ENCODE measurements around the gene ERMARD. TPM values are rescaled to one million over a fixed set of nuclear protein-coding genes. Genes with fewer than 3 reads are reported as not detected.

ERMARD gene
- total RNA-seq, 1 donor from 2014 or later: 34.2 TPM

DNA sequence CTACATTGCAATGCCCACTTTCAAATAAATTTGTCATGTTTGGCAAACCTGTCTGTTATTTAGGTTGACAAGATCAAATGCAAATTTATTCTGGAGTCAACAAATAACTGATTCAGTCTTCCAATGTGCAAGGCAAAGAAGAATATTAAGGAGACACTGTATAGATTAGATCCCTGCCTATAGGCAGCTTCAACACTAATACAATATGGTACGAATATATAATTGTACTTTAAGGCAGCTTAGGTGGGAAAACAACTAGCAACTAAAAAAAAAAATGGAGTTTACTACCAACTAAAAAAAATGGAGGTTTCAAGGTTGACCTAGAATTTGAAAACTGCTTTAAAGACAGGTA, 25.4 kb upstream of the ERMARD start:
- H3K4me3 ChIP-seq (ENCODE audit: low read depth, low read length): no peak overlapping the region
- TF ChIP-seq, protein P1, sequence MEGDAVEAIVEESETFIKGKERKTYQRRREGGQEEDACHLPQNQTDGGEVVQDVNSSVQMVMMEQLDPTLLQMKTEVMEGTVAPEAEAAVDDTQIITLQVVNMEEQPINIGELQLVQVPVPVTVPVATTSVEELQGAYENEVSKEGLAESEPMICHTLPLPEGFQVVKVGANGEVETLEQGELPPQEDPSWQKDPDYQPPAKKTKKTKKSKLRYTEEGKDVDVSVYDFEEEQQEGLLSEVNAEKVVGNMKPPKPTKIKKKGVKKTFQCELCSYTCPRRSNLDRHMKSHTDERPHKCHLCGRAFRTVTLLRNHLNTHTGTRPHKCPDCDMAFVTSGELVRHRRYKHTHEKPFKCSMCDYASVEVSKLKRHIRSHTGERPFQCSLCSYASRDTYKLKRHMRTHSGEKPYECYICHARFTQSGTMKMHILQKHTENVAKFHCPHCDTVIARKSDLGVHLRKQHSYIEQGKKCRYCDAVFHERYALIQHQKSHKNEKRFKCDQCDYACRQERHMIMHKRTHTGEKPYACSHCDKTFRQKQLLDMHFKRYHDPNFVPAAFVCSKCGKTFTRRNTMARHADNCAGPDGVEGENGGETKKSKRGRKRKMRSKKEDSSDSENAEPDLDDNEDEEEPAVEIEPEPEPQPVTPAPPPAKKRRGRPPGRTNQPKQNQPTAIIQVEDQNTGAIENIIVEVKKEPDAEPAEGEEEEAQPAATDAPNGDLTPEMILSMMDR (IDR thresholded peaks at IDR 0.05; ENCODE audit: insufficient read depth, low read length, poor library complexity, severe bottlenecking): no peak
- H3K36me3 ChIP-seq (ENCODE audit: control insufficient read depth, insufficient read depth, low read length): no peaks in the 10 kb centered on the region
- no peaks in the 10 kb centered on the region for H3K27me3 ChIP-seq (ENCODE audit: control insufficient read depth, insufficient read depth, low read length)
- DNase-seq (ENCODE audit: low read depth): no peak

DNA sequence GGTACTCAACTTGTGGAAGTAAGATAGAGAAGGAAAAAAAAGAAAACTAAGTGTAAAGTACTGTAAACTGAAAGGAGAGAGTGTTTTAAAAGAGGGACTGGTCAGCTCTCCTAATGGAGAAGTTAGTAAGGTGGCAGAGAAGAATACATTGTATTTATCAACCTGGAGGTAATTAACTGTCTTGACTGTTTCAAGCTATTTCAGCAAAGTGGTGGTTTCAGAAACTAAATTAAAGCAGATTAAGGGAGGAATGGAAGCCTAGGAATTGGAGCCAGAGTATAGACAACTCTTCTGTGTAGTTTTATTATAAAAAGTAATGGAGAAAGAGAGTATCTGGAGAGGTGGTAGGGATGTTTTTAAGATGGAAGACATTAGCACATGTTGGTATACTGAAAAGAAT, 24.5 kb upstream of the ERMARD start:
- Histone ChIP-seq H3K36me3 (ENCODE audit: control insufficient read depth, insufficient read depth, low read length) (no peaks in the 10 kb centered on the region), H3K27me3 (ENCODE audit: control insufficient read depth, insufficient read depth, low read length) (no peaks in the 10 kb centered on the region), H3K4me3 (ENCODE audit: low read depth, low read length) (no peak overlapping the region)
- no peak for DNase-seq (ENCODE audit: low read depth)
- TF ChIP-seq, protein P1 (IDR thresholded peaks at IDR 0.05; ENCODE audit: insufficient read depth, low read length, poor library complexity, severe bottlenecking): no peak

DNA sequence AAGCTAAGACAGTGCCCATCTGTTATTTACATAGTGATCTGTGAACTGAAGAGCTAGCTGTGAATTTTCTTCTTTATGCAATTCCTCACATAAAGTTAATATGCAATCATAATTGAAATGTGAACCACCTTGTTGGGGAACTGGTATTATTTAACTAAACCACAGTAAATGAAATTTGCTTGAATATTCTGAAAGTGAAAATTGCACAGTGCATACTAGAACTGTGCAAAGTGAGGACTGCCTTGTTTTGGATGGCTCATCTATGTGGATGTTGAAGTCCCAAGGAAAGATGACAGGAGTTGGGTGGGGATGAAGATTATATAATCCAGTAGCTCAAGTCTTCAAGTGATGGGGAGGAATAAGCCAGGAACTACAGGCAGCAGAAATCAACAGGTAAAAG, 21.5 kb upstream of the ERMARD start:
- Histone ChIP-seq H3K36me3 (ENCODE audit: control insufficient read depth, insufficient read depth, low read length) (no peaks in the 10 kb centered on the region), H3K4me3 (ENCODE audit: low read depth, low read length) (no peak overlapping the region), H3K27me3 (ENCODE audit: control insufficient read depth, insufficient read depth, low read length) (no peaks in the 10 kb centered on the region)
- TF ChIP-seq, protein P1 (IDR thresholded peaks at IDR 0.05; ENCODE audit: insufficient read depth, low read length, poor library complexity, severe bottlenecking): no peak
- DNase-seq (ENCODE audit: low read depth): no peak

DNA sequence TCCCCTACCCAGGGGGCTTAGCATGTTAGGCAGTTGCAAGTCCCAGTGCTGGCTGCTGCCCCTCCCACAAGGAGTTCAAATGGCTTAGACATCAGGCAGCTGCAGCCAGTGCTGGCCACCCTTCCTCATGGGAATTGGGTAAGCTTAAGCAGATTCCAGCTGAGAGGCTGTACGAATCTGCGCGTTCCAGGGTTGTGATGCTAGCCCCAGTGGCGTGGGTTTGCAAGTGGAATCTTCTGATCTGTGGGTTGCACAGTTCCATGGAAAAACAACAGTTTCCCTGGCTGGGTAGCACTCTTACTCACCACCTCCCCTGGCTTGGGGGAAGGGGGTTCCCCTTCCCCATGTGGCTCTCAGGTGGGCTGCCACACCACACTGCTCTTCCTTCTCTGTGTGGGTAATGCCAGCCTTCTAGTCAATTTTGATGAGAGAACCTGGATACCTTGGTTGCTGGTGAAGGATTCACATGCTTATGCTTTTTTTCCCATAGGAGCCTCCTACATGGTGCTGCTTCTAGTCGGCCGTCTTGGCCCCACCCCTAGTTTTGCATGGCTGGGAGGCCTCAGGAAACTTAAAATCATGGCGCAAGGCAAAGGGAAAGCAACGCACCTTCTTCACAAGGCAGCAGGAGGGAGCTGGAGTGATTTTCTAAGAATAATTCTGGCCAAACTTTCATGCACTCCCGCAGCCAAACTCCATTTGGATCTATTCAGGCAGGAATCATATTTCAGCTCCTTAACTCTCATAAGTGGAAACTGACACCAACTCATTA, 13.0 kb upstream of the ERMARD start:
- H3K36me3 ChIP-seq (ENCODE audit: control insufficient read depth, insufficient read depth, low read length): no peaks in the 10 kb centered on the region
- no peak overlapping the region for H3K4me3 ChIP-seq (ENCODE audit: low read depth, low read length)
- TF ChIP-seq, protein P1 (IDR thresholded peaks at IDR 0.05; ENCODE audit: insufficient read depth, low read length, poor library complexity, severe bottlenecking): no peak
- H3K27me3 ChIP-seq (ENCODE audit: control insufficient read depth, insufficient read depth, low read length): no peaks in the 10 kb centered on the region
- no peak for DNase-seq (ENCODE audit: low read depth)

DNA sequence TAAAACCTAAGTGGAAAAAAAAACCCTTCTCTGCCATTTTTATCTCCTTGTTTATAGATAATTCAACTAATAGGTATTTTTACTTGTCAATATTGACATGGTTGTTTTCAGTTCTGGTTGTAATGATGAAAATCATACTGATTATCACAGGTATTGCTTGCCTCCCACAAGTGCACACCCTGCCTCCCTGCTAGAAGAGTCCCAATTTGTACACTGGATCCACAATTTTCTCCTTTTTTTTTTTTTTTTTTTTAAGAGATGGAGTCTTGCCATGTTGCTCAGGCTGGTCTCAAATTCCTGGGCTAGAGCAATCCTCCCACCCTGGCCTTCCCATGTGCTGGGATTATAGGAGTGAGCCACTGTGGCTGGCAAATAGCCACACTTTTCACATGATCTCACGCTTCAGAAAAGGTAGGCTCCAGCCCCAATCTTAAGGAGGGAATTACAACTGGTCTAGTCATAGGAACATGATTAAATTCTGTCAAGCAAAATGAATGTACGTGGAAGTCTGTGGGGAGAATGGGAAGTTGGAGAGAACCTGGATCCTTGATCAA, 12.4 kb upstream of the ERMARD start:
- Histone ChIP-seq H3K27me3 (ENCODE audit: control insufficient read depth, insufficient read depth, low read length) (no peaks in the 10 kb centered on the region), H3K4me3 (ENCODE audit: low read depth, low read length) (no peak overlapping the region), H3K36me3 (ENCODE audit: control insufficient read depth, insufficient read depth, low read length) (no peaks in the 10 kb centered on the region)
- no peak for DNase-seq (ENCODE audit: low read depth)
- TF ChIP-seq, protein P1 (IDR thresholded peaks at IDR 0.05; ENCODE audit: insufficient read depth, low read length, poor library complexity, severe bottlenecking): no peak

DNA sequence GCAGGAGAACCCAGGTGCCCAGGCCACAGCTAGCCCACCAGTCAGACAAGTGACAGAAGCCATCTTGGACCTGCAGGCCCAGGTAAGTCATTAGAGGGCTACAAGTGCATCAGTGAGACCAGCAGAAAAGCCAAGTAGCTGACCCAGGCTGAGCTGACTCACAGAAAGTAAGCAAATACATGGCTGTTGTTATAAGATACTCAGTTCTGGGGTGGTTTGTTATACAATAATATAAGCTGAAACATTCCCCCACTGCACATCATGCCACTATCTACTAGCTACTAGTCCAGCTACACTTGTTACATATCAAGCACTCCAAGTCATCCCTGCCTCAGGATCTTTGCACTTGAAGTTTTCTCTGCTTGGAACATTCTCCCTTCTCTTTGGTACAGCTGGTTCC, 10.1 kb upstream of the ERMARD start:
- H3K4me3 ChIP-seq (ENCODE audit: low read depth, low read length): no peak overlapping the region
- no peaks in the 10 kb centered on the region for H3K27me3 ChIP-seq (ENCODE audit: control insufficient read depth, insufficient read depth, low read length)
- no peaks in the 10 kb centered on the region for H3K36me3 ChIP-seq (ENCODE audit: control insufficient read depth, insufficient read depth, low read length)
- no peak for DNase-seq (ENCODE audit: low read depth)
- TF ChIP-seq, protein P1 (IDR thresholded peaks at IDR 0.05; ENCODE audit: insufficient read depth, low read length, poor library complexity, severe bottlenecking): no peak

All from kidney epithelial cell (primary cell).